Measurements from ENCODE around the gene KRT20. TPM values are rescaled to one million over a fixed set of nuclear protein-coding genes. Genes with fewer than 3 reads are reported as not detected.

Gene KRT20
- total RNA-seq (2022; extraction: Qiagen RNA extraction), result 0.17 to 0.45 TPM (median 0.26 TPM) in 5 replicates

GRCh38 chr17:40884708-40885512, at the start of gene KRT20:
Gene KRT20 (minus strand): TSS chr17:40885242. CDS start chr17:40885185, 57 bp downstream.

GRCh38 chr17:40866838-40867237, 18.2 kb downstream of the KRT20 start, which contains the start of gene KRT12:
Gene KRT12 (minus strand): TSS chr17:40867223. CDS start chr17:40867186, 37 bp downstream.

Other genes starting within 250 kb of the KRT20 start
- 106 to 111 TPM (median 108 TPM) in 5 replicates for gene SMARCE1, start 237.4 kb downstream of the KRT20 start, total RNA-seq (2022; extraction: Qiagen RNA extraction)
- 0.34 to 0.63 TPM (median 0.37 TPM) in 5 replicates for gene KRT222, start 220.1 kb downstream of the KRT20 start, total RNA-seq (2022; extraction: Qiagen RNA extraction)
- not detected in 5 replicates for gene KRT24, start 181.5 kb downstream of the KRT20 start, total RNA-seq (2022; extraction: Qiagen RNA extraction)
- not detected in 5 replicates for gene KRT25, start 129.9 kb downstream of the KRT20 start, total RNA-seq (2022; extraction: Qiagen RNA extraction)
- not detected in 5 replicates for gene KRT26, start 113.0 kb downstream of the KRT20 start, total RNA-seq (2022; extraction: Qiagen RNA extraction)
- gene KRT27, start 102.7 kb downstream of the KRT20 start, total RNA-seq (2022; extraction: Qiagen RNA extraction), result 0.19 TPM in 1 of 5 replicates, not detected in the others
- not detected in 5 replicates for gene KRT28, start 85.3 kb downstream of the KRT20 start, total RNA-seq (2022; extraction: Qiagen RNA extraction)
- 70.6 to 111 TPM (median 103 TPM) in 5 replicates for gene KRT10, start 62.6 kb downstream of the KRT20 start, total RNA-seq (2022; extraction: Qiagen RNA extraction)
- gene KRT12, start 18.0 kb downstream of the KRT20 start, total RNA-seq (2022; extraction: Qiagen RNA extraction), result not detected in 5 replicates
- 0.08 to 0.15 TPM (median 0.08 TPM) in 3 of 5 replicates, not detected in the others for gene KRT23, start 52.4 kb upstream of the KRT20 start, total RNA-seq (2022; extraction: Qiagen RNA extraction)
- gene KRT39, start 81.7 kb upstream of the KRT20 start, total RNA-seq (2022; extraction: Qiagen RNA extraction), result not detected in 5 replicates
- gene KRT40, start 99.1 kb upstream of the KRT20 start, total RNA-seq (2022; extraction: Qiagen RNA extraction), result not detected in 5 replicates
- gene KRTAP3-3, start 108.9 kb upstream of the KRT20 start, total RNA-seq (2022; extraction: Qiagen RNA extraction), result not detected in 5 replicates
- gene KRTAP3-2, start 114.7 kb upstream of the KRT20 start, total RNA-seq (2022; extraction: Qiagen RNA extraction), result 0.22 to 0.42 TPM (median 0.37 TPM) in 3 of 5 replicates, not detected in the others
- gene KRTAP3-1, start 123.9 kb upstream of the KRT20 start, total RNA-seq (2022; extraction: Qiagen RNA extraction), result 0.35 TPM in 1 of 5 replicates, not detected in the others
- gene KRTAP1-5, start 142.0 kb upstream of the KRT20 start, total RNA-seq (2022; extraction: Qiagen RNA extraction), result not detected in 5 replicates
- not detected in 5 replicates for gene KRTAP1-4, start 145.0 kb upstream of the KRT20 start, total RNA-seq (2022; extraction: Qiagen RNA extraction)
- gene KRTAP1-3, start 149.6 kb upstream of the KRT20 start, total RNA-seq (2022; extraction: Qiagen RNA extraction), result not detected in 5 replicates
- gene KRTAP1-1, start 156.2 kb upstream of the KRT20 start, total RNA-seq (2022; extraction: Qiagen RNA extraction), result not detected in 5 replicates
- not detected in 5 replicates for gene KRTAP2-1, start 162.1 kb upstream of the KRT20 start, total RNA-seq (2022; extraction: Qiagen RNA extraction)
- gene KRTAP2-2, start 170.0 kb upstream of the KRT20 start, total RNA-seq (2022; extraction: Qiagen RNA extraction), result not detected in 5 replicates
- 0.22 TPM in 1 of 5 replicates, not detected in the others for gene KRTAP2-3, start 174.9 kb upstream of the KRT20 start, total RNA-seq (2022; extraction: Qiagen RNA extraction)
- gene KRTAP2-4, start 180.6 kb upstream of the KRT20 start, total RNA-seq (2022; extraction: Qiagen RNA extraction), result not detected in 5 replicates
- gene KRTAP4-7, start 198.9 kb upstream of the KRT20 start, total RNA-seq (2022; extraction: Qiagen RNA extraction), result not detected in 5 replicates
- not detected in 5 replicates for gene KRTAP4-8, start 212.9 kb upstream of the KRT20 start, total RNA-seq (2022; extraction: Qiagen RNA extraction)
- not detected in 5 replicates for gene KRTAP4-16, start 217.0 kb upstream of the KRT20 start, total RNA-seq (2022; extraction: Qiagen RNA extraction)
- not detected in 5 replicates for gene KRTAP4-9, start 220.1 kb upstream of the KRT20 start, total RNA-seq (2022; extraction: Qiagen RNA extraction)
- not detected in 5 replicates for gene KRTAP4-11, start 233.1 kb upstream of the KRT20 start, total RNA-seq (2022; extraction: Qiagen RNA extraction)
- gene KRTAP4-12, start 238.9 kb upstream of the KRT20 start, total RNA-seq (2022; extraction: Qiagen RNA extraction), result not detected in 5 replicates

Data from A549 treated with Mapracorat at 1 μM for 4 hours (cell line).